SK-N-SH (cell line): ENCODE data around the gene AMDHD1. TPM values are rescaled to one million over a fixed set of nuclear protein-coding genes. Genes with fewer than 3 reads are reported as not detected.

ENCODE experiments used
- CTCF ChIA-PET: fragments of 300-600, 350-600 bp; formaldehyde crosslinking; extraction: SDS; loops from one replicate; lab custom pipeline; 2021; lab: Yijun Ruan, JAX
- POLR2A ChIA-PET: fragments of 350-600 bp; sonication (Branson Sonifier 250); formaldehyde crosslinking; extraction: SDS; loops from one replicate; lab custom pipeline; 2020; ENCODE audit warnings: antibody characterized with exemption, inconsistent platforms; lab: Yijun Ruan, JAX
- DNase-seq: peaks from one replicate; pipeline ENCODE4 v3.0.0; 2012
- H2AFZ ChIP-seq: fragments of 200-600 bp; sonication (generic); 2 replicates; pipeline ENCODE4 v1.8.1; 2016; ENCODE audit warnings: antibody characterized with exemption, mild to moderate bottlenecking, low read depth
- H3F3A ChIP-seq: fragments of 200-600 bp; sonication (generic); replicated peaks from 2 replicates; pipeline ENCODE3; 2016; ENCODE audit warnings: antibody characterized with exemption, mild to moderate bottlenecking; ENCODE audit not compliant: insufficient read depth
- H3K27ac ChIP-seq, 2 experiments: fragments of 200-500 bp in 1 of 2; fragments of 200-600 bp in 1 of 2; sonication (Bioruptor generic) in 1 of 2; sonication (generic), shearing (Covaris generic) in 1 of 2; 2 replicates each; pipeline versions ENCODE4 v1.5.1 to v1.6.1; 2014 to 2016; ENCODE audit warnings: low read depth in 2 of 2, inconsistent platforms in 1 of 2, low read length in 1 of 2, mild to moderate bottlenecking in 1 of 2, mixed read lengths in 1 of 2
- H3K27me3 ChIP-seq: fragments of 200-600 bp; sonication (generic), shearing (Covaris generic); 2 replicates; pipeline ENCODE4 v1.6.1; 2016; ENCODE audit warnings: mixed run types; ENCODE audit not compliant: insufficient read depth
- H3K36me3 ChIP-seq, 2 experiments: fragments of 200-500 bp in 1 of 2; fragments of 200-600 bp in 1 of 2; sonication (Bioruptor generic) in 1 of 2; sonication (generic) in 1 of 2; replicated peaks in 1 of 2; 2 replicates each; pipeline versions ENCODE3 to v1.5.1; 2014 to 2016; ENCODE audit warnings: low read length in 1 of 2, mild to moderate bottlenecking in 1 of 2; ENCODE audit not compliant: insufficient read depth in 2 of 2, control insufficient read depth in 1 of 2
- H3K4me1 ChIP-seq, 2 experiments: fragments of 200-500 bp in 1 of 2; fragments of 200-600 bp in 1 of 2; sonication (Bioruptor generic) in 1 of 2; sonication (generic), shearing (Covaris generic) in 1 of 2; 2 replicates each; pipeline versions ENCODE4 v1.5.1 to v1.6.1; 2014 to 2016; ENCODE audit warnings: low read depth in 1 of 2, low read length in 1 of 2, mixed run types in 1 of 2; ENCODE audit not compliant: insufficient read depth in 2 of 2, control insufficient read depth in 1 of 2
- H3K4me2 ChIP-seq: fragments of 200-600 bp; sonication (generic), shearing (Covaris generic); 2 replicates; pipeline ENCODE4 v1.6.1; 2017; ENCODE audit warnings: mixed run types
- H3K4me3 ChIP-seq, 2 experiments: fragments of 200-500 bp in 1 of 2; fragments of 200-600 bp in 1 of 2; sonication (Bioruptor generic) in 1 of 2; sonication (generic), shearing (Covaris generic) in 1 of 2; 2 replicates each; pipeline versions ENCODE4 v1.5.1 to v1.8.1; 2014 to 2016; ENCODE audit warnings: low read depth in 2 of 2, inconsistent platforms in 1 of 2, low read length in 1 of 2, mild to moderate bottlenecking in 1 of 2, mixed read lengths in 1 of 2, moderate library complexity in 1 of 2
- H3K79me2 ChIP-seq: fragments of 200-600 bp; sonication (generic); 2 replicates; pipeline ENCODE4 v1.8.1; 2017; ENCODE audit warnings: mild to moderate bottlenecking; ENCODE audit not compliant: insufficient read depth
- H3K9ac ChIP-seq: fragments of 200-600 bp; sonication (generic); 2 replicates; pipeline ENCODE4 v1.6.1; 2017; ENCODE audit warnings: mixed run types
- H3K9me2 ChIP-seq: fragments of 200-600 bp; sonication (generic); 2 replicates; pipeline ENCODE4 v1.6.1; 2017; ENCODE audit warnings: mixed run types
- H3K9me3 ChIP-seq: fragments of 200-600 bp; sonication (generic); 2 replicates; pipeline ENCODE4 v1.6.1; 2017; ENCODE audit warnings: mixed run types, mild to moderate bottlenecking, moderate library complexity
- H4K20me1 ChIP-seq: fragments of 200-600 bp; sonication (generic); 2 replicates; pipeline ENCODE4 v1.6.1; 2017; ENCODE audit warnings: mild to moderate bottlenecking, mixed run types; ENCODE audit not compliant: insufficient read depth
- CTCF ChIP-seq: fragments of 200-600 bp; sonication (generic); IDR thresholded peaks from 2 replicates; pipeline ENCODE4 v1.6.1; 2017; ENCODE audit warnings: antibody characterized with exemption, mild to moderate bottlenecking, moderate library complexity
- EP300 ChIP-seq, 2 experiments: IDR thresholded peaks; 2 replicates each; pipeline versions ENCODE4 v1.4.0 to v1.6.1; 2012; ENCODE audit warnings: borderline replicate concordance in 1 of 2, low read depth in 1 of 2, low read length in 1 of 2
- EZH2phosphoT487 ChIP-seq: fragments of 200-600 bp; sonication (generic); IDR thresholded peaks from 2 replicates; pipeline ENCODE4 v1.6.1; 2017; ENCODE audit warnings: low read depth, mixed run types, mild to moderate bottlenecking, antibody characterized with exemption, moderate library complexity, borderline replicate concordance
- MAX ChIP-seq: IDR thresholded peaks from 2 replicates; pipeline ENCODE4 v1.4.0; 2012; ENCODE audit warnings: low read depth
- PBX3 ChIP-seq: IDR thresholded peaks from 2 replicates; pipeline ENCODE4; 2012
- RAD21 ChIP-seq: IDR thresholded peaks from 2 replicates; pipeline ENCODE4 v1.6.1; 2012; ENCODE audit warnings: mild to moderate bottlenecking, low read length
- SMC3 ChIP-seq: IDR thresholded peaks from 2 replicates; pipeline ENCODE4 v1.6.1; 2012; ENCODE audit warnings: low read depth, low read length, improper control_type of control experiment
- YY1 ChIP-seq: IDR thresholded peaks from 2 replicates; pipeline ENCODE4 v1.4.0; 2012; ENCODE audit warnings: low read depth, mild to moderate bottlenecking
- WGBS: methylation state at CpG from one replicate; pipeline ENCODE4 v1.1.6; 2017; ENCODE audit warnings: low lambda C conversion rate; 5-methylcytosine and 5-hydroxymethylcytosine counted together
- polyA plus RNA-seq, 3 experiments: library from polyadenylated mRNA; depleted of rRNA; stranded (reverse); fragments of >200 nt; gene quantifications; 2 replicates each; pipeline ENCODE4 v1.2.3, GENCODE V29; 2012

Gene AMDHD1
- polyA plus RNA-seq, 1 of the 3 experiments (the other 2 are of a cell fraction), result 0.07 TPM

- TF ChIP-seq EP300 (IDR thresholded peaks at IDR 0.05; ENCODE audit: borderline replicate concordance in 1 of 2, low read depth in 1 of 2, low read length in 1 of 2), result no peak
- TF ChIP-seq YY1, result no peak
These were observed 12.5 kb downstream of the AMDHD1 start (continued) for GRCh38 chr12:95955549-95956159.

- TF ChIP-seq YY1 (no peak), PBX3 (no peak), EZH2phosphoT487 (no peak)
- ChIA-PET POLR2A (no interaction called here), CTCF (interaction anchor here (2.7 to 6.1 kb wide), 2 partner anchors 38 to 42 kb away, joined by 12 to 37 read pairs; no protein-coding TSS in a partner anchor)
- Histone ChIP-seq H3K9me2 (no peaks in the 10 kb centered on the region), H2AFZ (no peak overlapping the region), H3K4me3 (no peak overlapping the region), H3K79me2 (no peaks in the 10 kb centered on the region), H4K20me1 (no peaks in the 10 kb centered on the region), H3K9me3 (no peaks in the 10 kb centered on the region), H3K4me2 (no peak overlapping the region), H3F3A (no peaks in the 10 kb centered on the region), H3K36me3 (no peaks in the 10 kb centered on the region), H3K4me1 (no peaks in the 10 kb centered on the region), H3K9ac (no peak overlapping the region), H3K27me3 (no peaks in the 10 kb centered on the region), H3K27ac (no peak overlapping the region)
- 89% methylated on average over 23 of the region's 27 CpGs for WGBS
- DNase-seq, result no peak
These were observed 13.5 kb downstream of the AMDHD1 start for GRCh38 chr12:95956557-95957145.

DNA sequence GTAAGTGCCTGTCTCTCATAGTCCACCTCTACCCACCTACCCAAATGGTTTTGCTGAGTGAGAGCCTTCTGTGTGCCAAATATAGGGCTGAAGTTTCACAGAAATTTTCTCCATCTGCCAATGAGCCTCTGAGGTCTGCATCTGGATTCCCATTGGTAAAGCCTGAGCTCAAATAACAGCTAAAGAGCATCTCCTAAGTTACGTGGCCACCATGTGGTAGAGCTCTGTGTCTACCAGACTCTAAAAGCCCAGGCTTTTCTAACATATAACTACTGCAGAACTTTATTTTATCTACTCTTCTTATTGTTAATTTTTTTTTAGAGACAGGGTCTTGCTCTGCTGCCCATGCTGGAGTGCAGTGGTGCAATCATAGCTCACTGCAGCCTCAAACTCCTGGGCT lies 16.0 kb downstream of the AMDHD1 start:
- Histone ChIP-seq H4K20me1 (no peaks in the 10 kb centered on the region), H3K4me2 (no peak overlapping the region), H2AFZ (no peak overlapping the region), H3F3A (no peaks in the 10 kb centered on the region), H3K27me3 (no peaks in the 10 kb centered on the region), H3K4me1 (no peaks in the 10 kb centered on the region), H3K79me2 (no peaks in the 10 kb centered on the region), H3K27ac (no peak overlapping the region), H3K9me2 (no peaks in the 10 kb centered on the region), H3K4me3 (no peak overlapping the region), H3K9ac (no peak overlapping the region), H3K9me3 (no peaks in the 10 kb centered on the region), H3K36me3 (no peaks in the 10 kb centered on the region)
- TF ChIP-seq MAX, result no peak
- peak; percentile 39 for TF ChIP-seq CTCF
- TF ChIP-seq SMC3, result peak; percentile 40; the same call in 1 of the 2 replicates
- peak; percentile 73 for TF ChIP-seq RAD21
- POLR2A ChIA-PET, result interaction anchor here (0.7 kb wide), 1 partner anchor 16 kb away, joined by 3 read pairs; the partner anchor contains the start of genes AMDHD1 and CCDC38
- WGBS, result 63% methylated on average over 1 of the region's 1 CpG
- CTCF ChIA-PET, result interaction anchor here (0.7 to 10.3 kb wide), 6 partner anchors 15 to 60 kb away, joined by 3 to 105 read pairs (median 7); no protein-coding TSS in a partner anchor
- DNase-seq, result peak; percentile 53
